Activated CD8-positive, alpha-beta memory T cell treated with anti-CD3 and anti-CD28 coated beads for 48 hours (primary cell): ENCODE data around the gene ATL2.
"Not testable (repeated sequence)": the region's sequence is repeated elsewhere in the genome, so short reads cannot be mapped to it uniquely, and the experiment has no call there.

Experiments
- DNase-seq, 3 experiments: peaks; one replicate each; pipeline ENCODE4 v3.0.0-alpha.2; 2020; ENCODE audit warnings: low read depth in 2 of 3, low spot score in 2 of 3

Gene ATL2

GRCh38 chr2:38394041-38394440, 17.0 kb upstream of the ATL2 start:
- no peak for DNase-seq

GRCh38 chr2:38390947-38391346, 13.9 kb upstream of the ATL2 start:
- DNase-seq = no peak

- no peak for DNase-seq
Observed at GRCh38 chr2:38387887-38388286, 10.8 kb upstream of the ATL2 start.

- DNase-seq = no peak
Observed at GRCh38 chr2:38386821-38387220, 9.7 kb upstream of the ATL2 start.

GRCh38 chr2:38386377-38386776, 9.3 kb upstream of the ATL2 start:
- DNase-seq = no peak

- DNase-seq = no peak
Observed at GRCh38 chr2:38384338-38384737, 7.3 kb upstream of the ATL2 start.

- DNase-seq = not testable (repeated sequence)
Observed at GRCh38 chr2:38383741-38384140, 6.7 kb upstream of the ATL2 start.

GRCh38 chr2:38381381-38382143, 4.5 kb upstream of the ATL2 start:
- DNase-seq = no peak

GRCh38 chr2:38380397-38381130, 3.5 kb upstream of the ATL2 start:
- no peak for DNase-seq

GRCh38 chr2:38376346-38377049, 575 bp downstream of the ATL2 start:
- peak; percentile 23 to 45 (median 32) for DNase-seq

GRCh38 chr2:38375696-38376345, 1.3 kb downstream of the ATL2 start:
- DNase-seq = peak in 1 of 3 experiments; percentile 16

- DNase-seq = no peak
Observed at GRCh38 chr2:38374984-38375383, 2.1 kb downstream of the ATL2 start.

- no peak for DNase-seq
Observed at GRCh38 chr2:38371235-38371634, 5.8 kb downstream of the ATL2 start.

GRCh38 chr2:38370664-38371063, 6.4 kb downstream of the ATL2 start:
- no peak for DNase-seq

- no peak for DNase-seq
Observed at GRCh38 chr2:38362232-38362631, 14.8 kb downstream of the ATL2 start.

GRCh38 chr2:38360177-38360576, 16.9 kb downstream of the ATL2 start:
- DNase-seq = no peak

- no peak for DNase-seq
Observed at GRCh38 chr2:38353402-38353801, 23.7 kb downstream of the ATL2 start.

- DNase-seq = no peak
Observed at GRCh38 chr2:38352336-38352735, 24.7 kb downstream of the ATL2 start.

- no peak for DNase-seq
Observed at GRCh38 chr2:38345323-38346038, 31.6 kb downstream of the ATL2 start.

- DNase-seq = no peak
Observed at GRCh38 chr2:38344813-38345212, 32.3 kb downstream of the ATL2 start.

GRCh38 chr2:38343212-38343611, 33.9 kb downstream of the ATL2 start:
- no peak for DNase-seq
